Lung (tissue), 12 donors: ENCODE results near the gene GLMN. TPM values are rescaled to one million over a fixed set of nuclear protein-coding genes. Genes with fewer than 3 reads are reported as not detected.

ENCODE experiments used
- ATAC-seq: fragments of 200-7000 bp; cut with Tn5 transposase; one replicate; pipeline ENCODE4 v1.9.1; 2020; ENCODE audit warnings: moderate number of reproducible peaks; ENCODE audit not compliant: insufficient read depth, low FRiP score
- DNase-seq, 3 donors: peaks; one replicate each; pipeline ENCODE4 v3.0.0-alpha.2; 2013 to 2017
- H3K27ac ChIP-seq, 2 donors: one replicate each; pipeline ENCODE4 v1.5.1; 2013; ENCODE audit warnings: mild to moderate bottlenecking in 2 of 2, moderate library complexity in 2 of 2, control low read depth in 1 of 2, inconsistent platforms in 1 of 2, low read depth in 1 of 2, low read length in 1 of 2
- H3K27me3 ChIP-seq, 3 donors: one replicate each; pipeline ENCODE4 v1.5.1; 2013; ENCODE audit warnings: low read length in 2 of 3; ENCODE audit not compliant: control insufficient read depth in 3 of 3, insufficient read depth in 3 of 3
- H3K36me3 ChIP-seq, 4 donors: one replicate each; pipeline ENCODE4 v1.5.1; 2013; ENCODE audit warnings: low read length in 4 of 4, mild to moderate bottlenecking in 1 of 4, moderate library complexity in 1 of 4; ENCODE audit not compliant: control insufficient read depth in 4 of 4, insufficient read depth in 4 of 4
- H3K4me1 ChIP-seq, 5 donors: one replicate each; pipeline ENCODE4 v1.5.1; 2013; ENCODE audit warnings: low read length in 5 of 5, mild to moderate bottlenecking in 2 of 5, moderate library complexity in 1 of 5; ENCODE audit not compliant: control insufficient read depth in 5 of 5, insufficient read depth in 5 of 5
- H3K4me3 ChIP-seq: one replicate; pipeline ENCODE4 v1.5.1; 2013; ENCODE audit warnings: mild to moderate bottlenecking, control low read depth, moderate library complexity
- H3K9ac ChIP-seq, 2 donors: one replicate each; pipeline ENCODE4 v1.5.1; 2013; ENCODE audit warnings: low read length in 2 of 2, control low read depth in 1 of 2; ENCODE audit not compliant: insufficient read depth in 1 of 2
- H3K9me3 ChIP-seq, 4 donors: one replicate each; pipeline ENCODE4 v1.5.1; 2013; ENCODE audit warnings: low read length in 3 of 4, mild to moderate bottlenecking in 1 of 4, moderate library complexity in 1 of 4; ENCODE audit not compliant: control insufficient read depth in 4 of 4, insufficient read depth in 3 of 4
- CTCF ChIP-seq: IDR thresholded peaks from 2 replicates; pipeline ENCODE4 v1.5.1; 2012; ENCODE audit warnings: mild to moderate bottlenecking; ENCODE audit errors: control extremely low read depth, extremely low read depth
- WGBS, 2 donors: extraction: QIAGEN DNeasy Blood & Tissue Kit; methylation state at CpG; one replicate each; pipeline ENCODE4 v1.1.7; 2013; 5-methylcytosine and 5-hydroxymethylcytosine counted together
- polyA plus RNA-seq, 2 donors: library from polyadenylated mRNA; stranded (reverse); fragments of 200-250 nt; gene quantifications; one replicate each; pipeline ENCODE4 v1.2.1, GENCODE V29; 2013
- total RNA-seq, 2 donors: library from RNA; depleted of rRNA in 1 of 2; stranded (reverse); fragments of >200 nt in 1 of 2; gene quantifications; one replicate each; pipeline ENCODE4 v1.2.1, GENCODE V29; 2014 to 2021
- donor health status: control.
- donor health status: control.
- donor health status: Bipolar disorder and iron deficiency.
- donor health status: healthy.
- donor health status: DM: yes; HTN: yes; CAD: no.

The GLMN gene
- total and polyA plus RNA-seq, 4 donors = 3.9 to 20.6 (median 9.5) TPM

DNA sequence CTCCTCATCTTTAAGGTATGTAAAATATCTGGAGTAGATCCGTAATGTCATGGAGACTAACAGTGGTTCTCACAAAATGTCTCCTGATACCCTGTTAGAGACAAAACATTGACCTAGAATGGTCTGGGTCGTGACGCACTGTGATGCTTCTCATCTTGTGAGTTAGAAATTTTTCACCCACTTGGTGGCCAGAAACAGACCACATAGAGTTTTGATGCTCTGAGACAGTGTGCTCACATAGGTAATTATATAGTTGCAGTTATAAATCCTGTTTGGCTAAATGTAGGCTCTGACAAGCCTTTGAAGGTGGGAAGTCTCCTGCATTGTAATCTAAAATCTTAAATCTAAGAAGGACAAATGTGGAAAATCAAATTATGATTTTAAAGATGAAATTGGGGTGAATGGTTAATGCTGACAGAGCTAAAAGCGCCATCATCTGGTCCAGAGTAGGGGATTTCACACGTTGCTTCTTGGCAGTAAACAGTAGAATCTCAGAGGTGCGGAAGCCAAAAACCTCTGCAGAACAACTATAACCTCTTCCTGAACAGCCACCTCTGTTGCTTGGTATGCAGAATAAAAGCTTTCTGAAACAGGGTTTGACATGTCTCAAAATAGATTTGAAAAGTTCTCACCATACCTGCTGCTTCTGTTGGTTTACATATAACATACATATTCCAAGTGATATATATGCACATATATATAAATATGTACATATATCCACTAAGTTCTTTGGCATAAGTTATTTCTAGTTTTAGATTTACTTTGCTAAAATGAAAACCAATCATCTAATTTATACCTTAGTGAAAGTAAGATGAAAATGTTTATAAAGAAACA is 17.2 kb upstream of the GLMN start:
- DNase-seq (no peak), ATAC-seq (no peak)
- WGBS, 2 donors = 82 to 83% methylated on average over 6 of the region's 6 CpGs
- no peak for TF ChIP-seq CTCF
- Histone ChIP-seq H3K27ac (no peak overlapping the region), H3K27me3 (no peaks in the 10 kb centered on the region), H3K4me1 (no peaks in the 10 kb centered on the region), H3K36me3 (peaks cover 3 to 13% (median 6%) of the 10 kb centered on the region in 4 donors), H3K9ac (no peak overlapping the region), H3K4me3 (no peak overlapping the region), H3K9me3 (no peaks in the 10 kb centered on the region)

DNA sequence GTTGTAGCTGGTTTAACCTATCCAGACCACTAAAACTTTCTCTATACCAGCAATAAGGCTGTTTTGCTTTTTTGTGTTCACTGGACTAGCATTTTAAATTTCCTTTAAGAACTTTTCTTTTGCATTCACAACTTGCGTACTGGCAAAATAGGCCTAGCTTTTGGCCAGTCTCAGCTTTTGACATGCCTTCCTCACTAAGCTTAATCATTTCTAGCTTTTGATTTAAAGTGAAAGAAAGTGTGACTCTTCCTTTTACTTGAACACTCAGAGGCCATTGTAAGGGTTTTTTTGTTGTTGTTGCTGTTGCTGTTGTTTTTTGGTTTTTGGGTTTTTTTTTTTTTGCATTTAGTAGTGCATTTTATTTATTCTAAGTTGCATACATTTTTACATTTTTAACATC is 15.2 kb upstream of the GLMN start:
- WGBS, 2 donors = 95 to 97% methylated on average over 1 of the region's 1 CpG
- Histone ChIP-seq H3K36me3 (peaks cover 2 to 10% (median 3%) of the 10 kb centered on the region in 4 donors), H3K9me3 (no peaks in the 10 kb centered on the region), H3K4me1 (no peaks in the 10 kb centered on the region), H3K27ac (no peak overlapping the region), H3K4me3 (no peak overlapping the region), H3K9ac (no peak overlapping the region), H3K27me3 (no peaks in the 10 kb centered on the region)
- DNase-seq (no peak), ATAC-seq (no peak)
- TF ChIP-seq CTCF = no peak

DNA sequence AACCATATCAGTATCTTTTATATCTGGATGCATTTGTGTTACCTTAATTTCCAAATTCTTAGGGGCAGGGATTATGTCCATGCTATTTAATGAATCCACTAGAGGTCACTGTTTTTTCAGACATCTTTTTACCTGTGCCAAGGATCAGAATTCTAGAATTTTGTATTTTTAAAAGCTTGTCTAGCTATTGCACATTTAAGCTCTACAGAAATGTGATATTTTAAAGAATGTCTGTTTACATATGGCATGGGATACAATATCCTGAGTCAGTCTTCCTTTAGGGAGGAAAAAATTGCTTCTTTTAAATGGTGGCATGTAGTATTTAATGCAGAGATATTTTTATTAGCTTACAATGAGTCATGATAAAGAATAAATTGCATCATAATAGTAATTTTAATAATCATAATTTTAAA is 11.4 kb upstream of the GLMN start:
- Histone ChIP-seq H3K9me3 (no peaks in the 10 kb centered on the region), H3K27me3 (no peaks in the 10 kb centered on the region), H3K36me3 (peaks cover 0 to 15% (median 9%) of the 10 kb centered on the region in 4 donors), H3K27ac (no peak overlapping the region), H3K4me1 (no peaks in the 10 kb centered on the region), H3K9ac (no peak overlapping the region), H3K4me3 (no peak overlapping the region)
- DNase-seq (peak in 2 of 3 donors; percentile 33 to 43), ATAC-seq (no peak)
- peak; percentile 43 for TF ChIP-seq CTCF
